Vagina (tissue), 2 donors: ENCODE measurements around the gene CRLF1. TPM values are rescaled to one million over a fixed set of nuclear protein-coding genes. Genes with fewer than 3 reads are reported as not detected.

ENCODE experiments used
- DNase-seq, 2 donors: peaks; one replicate each; pipeline ENCODE4 v3.0.0-alpha.2; 2017; ENCODE audit errors: extremely low spot score in 2 of 2
- H3K27ac ChIP-seq: fragments of 200-600 bp; sonication (generic); one replicate; pipeline ENCODE4 v1.5.1; 2019
- H3K27me3 ChIP-seq: fragments of 200-600 bp; sonication (generic); one replicate; pipeline ENCODE4 v1.5.1; 2019
- H3K36me3 ChIP-seq, 2 donors: fragments of 200-600 bp; sonication (generic); one replicate each; pipeline ENCODE4 v1.5.1; 2017 to 2019
- H3K4me1 ChIP-seq: fragments of 200-600 bp; sonication (generic); one replicate; pipeline ENCODE4 v1.5.1; 2019
- H3K4me3 ChIP-seq, 2 donors: fragments of 200-600 bp; sonication (generic); 1 replicate in 1 of 2; 2 replicates in 1 of 2; pipeline ENCODE4 v1.5.1; 2016 to 2019
- H3K9me3 ChIP-seq: fragments of 200-600 bp; sonication (generic); one replicate; pipeline ENCODE4 v1.5.1; 2019
- CTCF ChIP-seq, 3 experiments: fragments of 450-650 bp in 2 of 3; fragments of 200-600 bp in 1 of 3; sonication (generic) in 1 of 3; IDR thresholded peaks; one replicate each; pipeline ENCODE4 v1.5.1; 2017 to 2019; ENCODE audit warnings: antibody characterized with exemption in 3 of 3, mild to moderate bottlenecking in 2 of 3, moderate library complexity in 2 of 3
- POLR2A ChIP-seq, 2 donors: fragments of 450-650 bp; IDR thresholded peaks; one replicate each; pipeline ENCODE4 v1.6.1; 2017; ENCODE audit warnings: antibody characterized with exemption in 2 of 2, mild to moderate bottlenecking in 2 of 2, moderate library complexity in 2 of 2
- POLR2AphosphoS5 ChIP-seq, 2 donors: sonication (generic); formaldehyde crosslinking; IDR thresholded peaks; one replicate each; pipeline ENCODE4 v1.9.0; 2017; ENCODE audit warnings: antibody characterized with exemption in 2 of 2, mild to moderate bottlenecking in 2 of 2, low read depth in 1 of 2; ENCODE audit not compliant: insufficient read depth in 1 of 2
- intact Hi-C: fragments of 100-400 bp; cut with DNase I; formaldehyde crosslinking; loops from one replicate; pipeline ENCODE4 v1.15.1; 2023
- total RNA-seq: library from RNA; depleted of rRNA; stranded (reverse); fragments of >200 nt; gene quantifications from one replicate; pipeline ENCODE4 v1.2.3, GENCODE V29; 2016

CRLF1 gene
- total RNA-seq = 15.2 TPM

- intact Hi-C loops = no loop called here
- Histone ChIP-seq H3K27me3 (peaks cover 10% of the 10 kb centered on the region), H3K36me3 (no peaks in the 10 kb centered on the region), H3K27ac (no peak within 1 kb of the TSS), H3K4me1 (peaks cover 25% of the 10 kb centered on the region), H3K4me3 (peak within 1 kb of the TSS; percentile 28 to 29), H3K9me3 (no peaks in the 10 kb centered on the region)
- TF ChIP-seq CTCF (IDR thresholded peaks at IDR 0.05) (no peak), POLR2AphosphoS5 (IDR thresholded peaks at IDR 0.05; ENCODE audit: insufficient read depth in 1 of 2, low read depth in 1 of 2) (no peak), POLR2A (IDR thresholded peaks at IDR 0.05) (no peak)
- no peak for DNase-seq
Measured at GRCh38 chr19:18606281-18607225, at the start of gene CRLF1. Gene CRLF1, minus strand, starts transcription at chr19:18606799. Its CDS starts 143 bp downstream, at chr19:18606656.

GRCh38 chr19:18655173-18655844 is 48.7 kb upstream of the CRLF1 start:
- Histone ChIP-seq H3K36me3 (no peaks in the 10 kb centered on the region), H3K27ac (no peak overlapping the region), H3K4me1 (peaks cover 47% of the 10 kb centered on the region), H3K27me3 (no peaks in the 10 kb centered on the region), H3K4me3 (no peak overlapping the region), H3K9me3 (no peaks in the 10 kb centered on the region)
- no peak for DNase-seq
- TF ChIP-seq POLR2A (IDR thresholded peaks at IDR 0.05) (no peak), CTCF (IDR thresholded peaks at IDR 0.05) (no peak), POLR2AphosphoS5 (IDR thresholded peaks at IDR 0.05; ENCODE audit: insufficient read depth in 1 of 2, low read depth in 1 of 2) (no peak)
- intact Hi-C loops = no loop called here

DNA sequence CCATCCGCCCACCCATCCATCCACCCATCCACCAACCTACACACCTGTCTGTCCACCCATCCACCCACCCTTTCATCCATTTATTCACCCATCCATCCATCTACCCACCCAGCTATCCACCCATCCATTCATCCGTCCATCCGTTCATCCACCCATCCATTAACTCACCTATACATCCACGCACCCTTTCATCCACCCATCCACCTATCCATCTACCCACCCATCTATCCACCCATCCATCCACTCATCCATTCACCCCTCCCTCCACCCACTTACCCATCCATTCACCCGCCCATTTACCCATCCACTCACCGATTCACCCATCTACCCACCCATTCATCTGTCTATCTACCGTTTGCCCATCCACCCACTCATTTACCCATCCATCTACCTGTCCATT is 47.9 kb upstream of the CRLF1 start:
- Histone ChIP-seq H3K27me3 (no peaks in the 10 kb centered on the region), H3K4me3 (no peak overlapping the region), H3K4me1 (peaks cover 46% of the 10 kb centered on the region), H3K36me3 (no peaks in the 10 kb centered on the region), H3K27ac (no peak overlapping the region), H3K9me3 (no peaks in the 10 kb centered on the region)
- DNase-seq = no peak
- intact Hi-C loops = no loop called here
- TF ChIP-seq POLR2A (IDR thresholded peaks at IDR 0.05) (no peak), CTCF (IDR thresholded peaks at IDR 0.05) (no peak), POLR2AphosphoS5 (IDR thresholded peaks at IDR 0.05; ENCODE audit: insufficient read depth in 1 of 2, low read depth in 1 of 2) (no peak)

GRCh38 chr19:18653853-18654252 is 47.3 kb upstream of the CRLF1 start:
- intact Hi-C loops = no loop called here
- DNase-seq = no peak
- TF ChIP-seq POLR2A (IDR thresholded peaks at IDR 0.05) = no peak
- TF ChIP-seq CTCF (IDR thresholded peaks at IDR 0.05) = no peak
- TF ChIP-seq POLR2AphosphoS5 (IDR thresholded peaks at IDR 0.05; ENCODE audit: insufficient read depth in 1 of 2, low read depth in 1 of 2) = no peak
- H3K4me1 ChIP-seq = peaks cover 46% of the 10 kb centered on the region
- no peak overlapping the region for H3K4me3 ChIP-seq
- no peaks in the 10 kb centered on the region for H3K9me3 ChIP-seq
- H3K27ac ChIP-seq = no peak overlapping the region
- H3K27me3 ChIP-seq = no peaks in the 10 kb centered on the region
- no peaks in the 10 kb centered on the region for H3K36me3 ChIP-seq
